ENCODE measurements around the gene HAUS7.

DNA sequence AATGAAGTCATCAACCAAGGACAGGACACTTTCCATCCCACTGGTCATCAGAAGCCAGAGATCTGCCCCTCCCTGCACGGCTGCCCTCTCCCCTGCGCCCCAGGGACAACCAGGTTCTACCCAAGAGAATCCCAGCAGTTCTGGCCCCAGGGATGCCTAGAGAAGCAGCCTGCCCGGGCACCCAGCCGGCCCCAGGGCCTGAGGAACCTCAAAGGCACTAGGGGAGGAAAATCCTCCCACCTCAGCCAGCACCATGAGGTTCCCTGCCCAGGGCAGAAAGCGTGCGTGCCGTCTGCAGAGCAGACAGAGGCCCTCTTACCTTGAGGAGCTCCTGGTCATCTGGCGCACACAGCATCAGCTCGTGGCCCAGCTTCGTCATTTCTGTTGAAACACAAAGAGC is 8.1 kb downstream of the HAUS7 start:
- TF ChIP-seq POLR2AphosphoS5 (IDR thresholded peaks at IDR 0.05; ENCODE audit: low read depth, low read length) (no peak), TAF1 (IDR thresholded peaks at IDR 0.05; ENCODE audit: borderline replicate concordance, low read depth, low read length) (no peak)
